ENCODE data around the gene TIRAP. TPM values are rescaled to one million over a fixed set of nuclear protein-coding genes. Genes with fewer than 3 reads are reported as not detected.

The TIRAP gene
- polyA plus RNA-seq, 1 experiment: 7.2 TPM

GRCh38 chr11:126277780-126278179 lies 5.1 kb upstream of the TIRAP start:
- Histone ChIP-seq H3K4me3 (ENCODE audit: low read depth, low read length) (no peak overlapping the region), H3K27me3 (ENCODE audit: control insufficient read depth, insufficient read depth, low read length) (no peaks in the 10 kb centered on the region), H3K36me3 (ENCODE audit: control insufficient read depth, insufficient read depth, low read length) (peaks cover 8% of the 10 kb centered on the region)
- TF ChIP-seq CTCF (IDR thresholded peaks at IDR 0.05; ENCODE audit: insufficient read depth, low read depth, low read length): no peak
- DNase-seq (ENCODE audit: low read depth): no peak
- ChIA-PET CTCF (no interaction called here), POLR2A (no interaction called here)

GRCh38 chr11:126279191-126279590 lies 3.7 kb upstream of the TIRAP start:
- ChIA-PET POLR2A (no interaction called here), CTCF (no interaction called here)
- TF ChIP-seq CTCF (IDR thresholded peaks at IDR 0.05; ENCODE audit: insufficient read depth, low read depth, low read length): no peak
- Histone ChIP-seq H3K4me3 (ENCODE audit: low read depth, low read length) (no peak overlapping the region), H3K36me3 (ENCODE audit: control insufficient read depth, insufficient read depth, low read length) (peaks cover 6% of the 10 kb centered on the region), H3K27me3 (ENCODE audit: control insufficient read depth, insufficient read depth, low read length) (no peaks in the 10 kb centered on the region)
- no peak for DNase-seq (ENCODE audit: low read depth)

GRCh38 chr11:126280595-126280994 lies 2.3 kb upstream of the TIRAP start:
- H3K36me3 ChIP-seq (ENCODE audit: control insufficient read depth, insufficient read depth, low read length): peaks cover 3% of the 10 kb centered on the region
- DNase-seq (ENCODE audit: low read depth): no peak
- H3K27me3 ChIP-seq (ENCODE audit: control insufficient read depth, insufficient read depth, low read length): no peaks in the 10 kb centered on the region
- H3K4me3 ChIP-seq (ENCODE audit: low read depth, low read length): no peak overlapping the region
- no peak for TF ChIP-seq CTCF (IDR thresholded peaks at IDR 0.05; ENCODE audit: insufficient read depth, low read depth, low read length)
- CTCF ChIA-PET: no interaction called here
- POLR2A ChIA-PET: no interaction called here

GRCh38 chr11:126281245-126281644 lies 1.6 kb upstream of the TIRAP start:
- no peak for DNase-seq (ENCODE audit: low read depth)
- Histone ChIP-seq H3K36me3 (ENCODE audit: control insufficient read depth, insufficient read depth, low read length) (no peaks in the 10 kb centered on the region; the same call in none of the 2 replicates), H3K27me3 (ENCODE audit: control insufficient read depth, insufficient read depth, low read length) (no peaks in the 10 kb centered on the region), H3K4me3 (ENCODE audit: low read depth, low read length) (no peak overlapping the region)
- CTCF ChIA-PET: no interaction called here
- POLR2A ChIA-PET: interaction anchor here (0.6 to 0.7 kb wide), 2 partner anchors 51 to 54 kb away, joined by 3 read pairs; no protein-coding TSS in a partner anchor
- no peak for TF ChIP-seq CTCF (IDR thresholded peaks at IDR 0.05; ENCODE audit: insufficient read depth, low read depth, low read length)

- Histone ChIP-seq H3K36me3 (ENCODE audit: control insufficient read depth, insufficient read depth, low read length) (peaks cover under 1% of the 10 kb centered on the region), H3K4me3 (ENCODE audit: low read depth, low read length) (no peak overlapping the region), H3K27me3 (ENCODE audit: control insufficient read depth, insufficient read depth, low read length) (no peaks in the 10 kb centered on the region)
- TF ChIP-seq CTCF (IDR thresholded peaks at IDR 0.05; ENCODE audit: insufficient read depth, low read depth, low read length): no peak
- ChIA-PET POLR2A (interaction anchor here (0.6 to 0.7 kb wide), 2 partner anchors 50 to 54 kb away, joined by 3 read pairs; no protein-coding TSS in a partner anchor), CTCF (interaction anchor here (1.2 kb wide), 1 partner anchor 12 kb away, joined by 4 read pairs; no protein-coding TSS in a partner anchor)
- DNase-seq (ENCODE audit: low read depth): no peak
These were observed 1.2 kb upstream of the TIRAP start for GRCh38 chr11:126281666-126282175.
